SIG-M5 (cell line): ENCODE measurements around the gene C1orf105.

ENCODE experiments used
- DNase-seq: peaks from one replicate; lab custom pipeline; 2025; lab: John Stamatoyannopoulos, UW

C1orf105 gene

GRCh38 chr1:172397221-172397620 lies 23.3 kb upstream of the C1orf105 start:
- no peak for DNase-seq

- no peak for DNase-seq
Measured at GRCh38 chr1:172397633-172398032, 22.9 kb upstream of the C1orf105 start.

GRCh38 chr1:172398193-172398592 lies 22.3 kb upstream of the C1orf105 start:
- no peak for DNase-seq

GRCh38 chr1:172398970-172399755 lies 21.3 kb upstream of the C1orf105 start:
- DNase-seq: no peak

GRCh38 chr1:172399756-172400721 lies 20.4 kb upstream of the C1orf105 start:
- no peak for DNase-seq

- DNase-seq: no peak
Measured at GRCh38 chr1:172400722-172401105, 19.8 kb upstream of the C1orf105 start.

- DNase-seq: no peak
Measured at GRCh38 chr1:172401477-172401876, 19.0 kb upstream of the C1orf105 start.

- no peak for DNase-seq
Measured at GRCh38 chr1:172401892-172402291, 18.6 kb upstream of the C1orf105 start.

- no peak for DNase-seq
Measured at GRCh38 chr1:172402878-172403569, 17.5 kb upstream of the C1orf105 start.

- DNase-seq: no peak
Measured at GRCh38 chr1:172404121-172404520, 16.4 kb upstream of the C1orf105 start.

GRCh38 chr1:172405912-172406311 lies 14.6 kb upstream of the C1orf105 start:
- no peak for DNase-seq

- no peak for DNase-seq
Measured at GRCh38 chr1:172406968-172407367, 13.5 kb upstream of the C1orf105 start.

- DNase-seq: no peak
Measured at GRCh38 chr1:172408958-172409357, 11.5 kb upstream of the C1orf105 start.

- no peak for DNase-seq
Measured at GRCh38 chr1:172410027-172410426, 10.5 kb upstream of the C1orf105 start.

GRCh38 chr1:172411791-172412338 lies 8.6 kb upstream of the C1orf105 start:
- DNase-seq: no peak

GRCh38 chr1:172414331-172414730 lies 6.2 kb upstream of the C1orf105 start:
- DNase-seq: no peak

GRCh38 chr1:172416496-172417035 lies 3.9 kb upstream of the C1orf105 start:
- no peak for DNase-seq

- no peak for DNase-seq
Measured at GRCh38 chr1:172417557-172417956, 2.9 kb upstream of the C1orf105 start.

GRCh38 chr1:172421974-172422604 lies 1.6 kb downstream of the C1orf105 start:
- DNase-seq: no peak

- DNase-seq: no peak
Measured at GRCh38 chr1:172423336-172423735, 2.9 kb downstream of the C1orf105 start.

- no peak for DNase-seq
Measured at GRCh38 chr1:172425339-172425738, 4.9 kb downstream of the C1orf105 start.
